ENCODE results near the gene MYO1D. TPM values are rescaled to one million over a fixed set of nuclear protein-coding genes. Genes with fewer than 3 reads are reported as not detected.

Gene MYO1D
- total RNA-seq, 1 donor from 2014 or later: 5.5 TPM

- Histone ChIP-seq H3K4me3 (no peak overlapping the region), H3K4me1 (peaks cover 7% of the 10 kb centered on the region), H3K9me3 (replicated peaks) (no peaks in the 10 kb centered on the region), H3K27me3 (ENCODE audit: low read depth) (no peaks in the 10 kb centered on the region), H3K36me3 (no peaks in the 10 kb centered on the region), H3K27ac (replicated peaks) (no peak overlapping the region)
- intact Hi-C loops (cut with micrococcal nuclease): no loop called here
- no peak for DNase-seq
- TF ChIP-seq CTCF (IDR thresholded peaks at IDR 0.05; ENCODE audit: borderline replicate concordance): no peak
Observed at GRCh38 chr17:32541640-32542039, 335.3 kb downstream of the MYO1D start.

DNA sequence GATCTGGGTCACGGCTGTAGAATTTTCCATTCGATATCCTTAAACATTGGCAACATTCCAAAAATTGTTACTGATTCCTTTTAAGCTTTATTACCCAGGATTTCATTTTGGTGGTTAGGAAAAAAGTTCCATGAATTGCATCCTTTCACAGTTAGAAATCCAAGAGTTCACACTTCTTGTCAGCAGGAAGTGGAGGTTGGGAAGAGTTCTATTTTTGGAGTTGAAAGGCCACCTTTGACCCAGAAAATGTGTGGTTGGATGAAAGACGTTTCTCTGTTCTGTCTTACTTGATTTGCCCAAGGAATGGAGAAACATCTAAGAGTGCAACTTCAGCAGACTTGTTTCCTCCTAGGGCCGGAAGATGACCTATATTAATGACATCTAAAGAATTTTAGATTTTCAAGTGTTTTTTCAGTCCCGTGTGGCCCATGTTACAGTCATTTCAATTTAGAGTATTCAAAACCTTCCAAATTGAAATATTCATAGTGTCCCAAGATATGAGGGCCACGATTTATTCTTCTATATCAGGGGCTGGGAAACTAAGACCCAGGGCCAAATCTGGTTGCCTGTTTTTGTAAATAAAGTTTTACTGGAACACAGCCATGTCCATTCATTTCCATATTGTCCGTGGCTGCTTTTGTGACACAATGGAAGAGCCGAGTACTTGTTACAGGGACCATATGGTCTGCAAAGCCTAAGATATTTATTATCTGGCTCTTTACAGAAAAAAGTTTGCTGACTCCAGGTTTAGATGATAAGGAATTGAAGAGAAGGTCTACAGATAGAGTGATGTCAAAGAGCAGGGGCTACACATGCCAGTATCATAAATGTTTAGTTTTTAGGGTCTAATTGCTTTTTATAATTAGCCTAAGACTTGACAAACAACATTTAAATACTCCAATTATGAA lies 339.9 kb downstream of the MYO1D start:
- TF ChIP-seq CTCF (IDR thresholded peaks at IDR 0.05; ENCODE audit: borderline replicate concordance): no peak
- no peak overlapping the region for H3K4me3 ChIP-seq
- no peaks in the 10 kb centered on the region for H3K36me3 ChIP-seq
- H3K9me3 ChIP-seq (replicated peaks): no peaks in the 10 kb centered on the region
- no peak for DNase-seq
- intact Hi-C loops (cut with micrococcal nuclease): no loop called here
- H3K27me3 ChIP-seq (ENCODE audit: low read depth): no peaks in the 10 kb centered on the region
- H3K4me1 ChIP-seq: peaks cover 13% of the 10 kb centered on the region
- no peak overlapping the region for H3K27ac ChIP-seq (replicated peaks)

GRCh38 chr17:32533296-32533695 lies 343.6 kb downstream of the MYO1D start:
- Histone ChIP-seq H3K9me3 (replicated peaks) (no peaks in the 10 kb centered on the region), H3K36me3 (no peaks in the 10 kb centered on the region), H3K27me3 (ENCODE audit: low read depth) (no peaks in the 10 kb centered on the region), H3K27ac (replicated peaks) (no peak overlapping the region), H3K4me1 (peaks cover 13% of the 10 kb centered on the region), H3K4me3 (no peak overlapping the region)
- intact Hi-C loops (cut with micrococcal nuclease): no loop called here
- no peak for DNase-seq
- no peak for TF ChIP-seq CTCF (IDR thresholded peaks at IDR 0.05; ENCODE audit: borderline replicate concordance)

- intact Hi-C loops (cut with micrococcal nuclease): no loop called here
Observed at GRCh38 chr17:32529604-32530003, 347.3 kb downstream of the MYO1D start.

DNA sequence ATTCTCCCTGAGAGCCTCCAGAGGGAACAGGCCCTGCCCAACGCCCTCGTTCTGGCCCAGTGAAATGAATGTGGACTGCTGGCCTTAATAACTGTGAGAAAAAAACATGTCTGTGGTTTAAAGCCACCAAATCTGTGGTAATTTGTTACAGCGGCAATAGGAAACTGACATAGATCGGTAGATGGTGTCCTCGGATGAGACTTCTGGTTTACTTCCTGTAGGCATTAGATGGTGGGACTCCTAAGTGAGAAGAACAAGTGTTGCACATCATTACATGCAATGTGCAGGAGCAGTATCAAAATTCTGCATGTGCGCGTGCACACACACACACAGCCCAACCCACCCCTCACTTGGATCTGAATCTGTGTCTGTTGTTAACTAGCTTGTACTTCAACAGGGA lies 348.1 kb downstream of the MYO1D start:
- no peaks in the 10 kb centered on the region for H3K27me3 ChIP-seq (ENCODE audit: low read depth)
- H3K36me3 ChIP-seq: no peaks in the 10 kb centered on the region
- H3K9me3 ChIP-seq (replicated peaks): no peaks in the 10 kb centered on the region
- no peak for DNase-seq
- H3K27ac ChIP-seq (replicated peaks): no peak overlapping the region
- TF ChIP-seq CTCF (IDR thresholded peaks at IDR 0.05; ENCODE audit: borderline replicate concordance): no peak
- H3K4me3 ChIP-seq: no peak overlapping the region
- intact Hi-C loops (cut with micrococcal nuclease): no loop called here
- H3K4me1 ChIP-seq: peaks cover 11% of the 10 kb centered on the region

More at GRCh38 chr17:32529604-32530003, 347.3 kb downstream of the MYO1D start:
- no peaks in the 10 kb centered on the region for H3K9me3 ChIP-seq (replicated peaks)
- no peaks in the 10 kb centered on the region for H3K27me3 ChIP-seq (ENCODE audit: low read depth)
- DNase-seq: no peak
- H3K4me1 ChIP-seq: peaks cover 11% of the 10 kb centered on the region
- H3K36me3 ChIP-seq: no peaks in the 10 kb centered on the region
- no peak for TF ChIP-seq CTCF (IDR thresholded peaks at IDR 0.05; ENCODE audit: borderline replicate concordance)
- no peak overlapping the region for H3K27ac ChIP-seq (replicated peaks)
- H3K4me3 ChIP-seq: no peak overlapping the region

All from left ventricle myocardium inferior (tissue), 1 donor.